Ectodermal cell (in vitro differentiated cells): ENCODE results near the gene CCDC12.
A peak's percentile ranks its signal among the peaks of the same experiment; 100 is the strongest.

Experiments
- H3K27ac ChIP-seq: 2 replicates; pipeline ENCODE4 v1.7.0; 2013; ENCODE audit warnings: mild to moderate bottlenecking, low read depth, low read length; ENCODE audit not compliant: insufficient read depth, poor library complexity, severe bottlenecking
- H3K27me3 ChIP-seq: 2 replicates; pipeline ENCODE4 v1.7.0; 2013; ENCODE audit warnings: mild to moderate bottlenecking, low read length; ENCODE audit not compliant: insufficient read depth, control insufficient read depth, poor library complexity, severe bottlenecking
- H3K36me3 ChIP-seq: one replicate; pipeline ENCODE4 v1.7.0; 2013; ENCODE audit warnings: low read length; ENCODE audit not compliant: control insufficient read depth, insufficient read depth
- H3K4me1 ChIP-seq: one replicate; pipeline ENCODE4 v1.7.0; 2013; ENCODE audit warnings: low read length; ENCODE audit not compliant: control insufficient read depth, insufficient read depth
- H3K4me3 ChIP-seq: 2 replicates; pipeline ENCODE4 v1.7.0; 2013; ENCODE audit warnings: low read depth, low read length, control low read depth; ENCODE audit not compliant: insufficient read depth
- H3K9me3 ChIP-seq: 2 replicates; pipeline ENCODE4 v1.7.0; 2013; ENCODE audit warnings: mild to moderate bottlenecking, low read length, moderate library complexity; ENCODE audit not compliant: control insufficient read depth
- WGBS, 2 experiments: methylation state at CpG; one replicate each; pipeline ENCODE4 v1.1.7; 2013; ENCODE audit warnings: missing lambda C conversion rate in 2 of 2; 5-methylcytosine and 5-hydroxymethylcytosine counted together

Gene CCDC12

GRCh38 chr3:46987743-46988401 is 11.3 kb upstream of the CCDC12 start:
- H3K27ac ChIP-seq: no peak overlapping the region
- H3K4me3 ChIP-seq: no peak overlapping the region
- no peaks in the 10 kb centered on the region for H3K36me3 ChIP-seq
- H3K9me3 ChIP-seq: no peaks in the 10 kb centered on the region
- H3K27me3 ChIP-seq: no peaks in the 10 kb centered on the region
- WGBS, 2 experiments: 73 to 78% methylated on average over 16 of the region's 16 CpGs
- H3K4me1 ChIP-seq: peaks cover 7% of the 10 kb centered on the region

GRCh38 chr3:46987319-46987742 is 10.8 kb upstream of the CCDC12 start:
- Histone ChIP-seq H3K27ac (no peak overlapping the region), H3K4me3 (no peak overlapping the region), H3K4me1 (peaks cover 7% of the 10 kb centered on the region), H3K36me3 (no peaks in the 10 kb centered on the region), H3K27me3 (no peaks in the 10 kb centered on the region), H3K9me3 (no peaks in the 10 kb centered on the region)
- 89 to 91% methylated on average over 9 of the region's 9 CpGs for WGBS, 2 experiments

GRCh38 chr3:46986782-46987310 is 10.3 kb upstream of the CCDC12 start:
- 85 to 92% methylated on average over 3 of the region's 3 CpGs for WGBS, 2 experiments
- Histone ChIP-seq H3K4me1 (peaks cover 7% of the 10 kb centered on the region), H3K27me3 (no peaks in the 10 kb centered on the region), H3K9me3 (no peaks in the 10 kb centered on the region), H3K27ac (no peak overlapping the region), H3K36me3 (no peaks in the 10 kb centered on the region), H3K4me3 (no peak overlapping the region)

- H3K36me3 ChIP-seq: no peaks in the 10 kb centered on the region
- H3K4me1 ChIP-seq: peaks cover 7% of the 10 kb centered on the region
- no peaks in the 10 kb centered on the region for H3K9me3 ChIP-seq
- WGBS, 2 experiments: 93 to 97% methylated on average over 4 of the region's 4 CpGs
- H3K27ac ChIP-seq: no peak overlapping the region
- no peak overlapping the region for H3K4me3 ChIP-seq
- H3K27me3 ChIP-seq: no peaks in the 10 kb centered on the region
These were observed 9.6 kb upstream of the CCDC12 start for GRCh38 chr3:46986055-46986730.

GRCh38 chr3:46985588-46985987 is 9.0 kb upstream of the CCDC12 start:
- no peaks in the 10 kb centered on the region for H3K9me3 ChIP-seq
- H3K27me3 ChIP-seq: peaks cover 2% of the 10 kb centered on the region
- H3K4me3 ChIP-seq: no peak overlapping the region
- no peak overlapping the region for H3K27ac ChIP-seq
- peaks cover 7% of the 10 kb centered on the region for H3K4me1 ChIP-seq
- H3K36me3 ChIP-seq: no peaks in the 10 kb centered on the region
- 91 to 92% methylated on average over 5 of the region's 5 CpGs for WGBS, 2 experiments

- no peaks in the 10 kb centered on the region for H3K36me3 ChIP-seq
- H3K4me3 ChIP-seq: no peak overlapping the region
- 93 to 95% methylated on average over 11 of the region's 11 CpGs for WGBS, 2 experiments
- no peaks in the 10 kb centered on the region for H3K9me3 ChIP-seq
- peaks cover 7% of the 10 kb centered on the region for H3K4me1 ChIP-seq
- H3K27me3 ChIP-seq: peaks cover 8% of the 10 kb centered on the region
- H3K27ac ChIP-seq: no peak overlapping the region
These were observed 8.3 kb upstream of the CCDC12 start for GRCh38 chr3:46984591-46985459.

- Histone ChIP-seq H3K4me1 (peaks cover 12% of the 10 kb centered on the region), H3K4me3 (no peak overlapping the region), H3K9me3 (no peaks in the 10 kb centered on the region), H3K36me3 (no peaks in the 10 kb centered on the region), H3K27ac (no peak overlapping the region), H3K27me3 (peaks cover 8% of the 10 kb centered on the region)
- 83 to 90% methylated on average over 2 of the region's 2 CpGs for WGBS, 2 experiments
These were observed 6.0 kb upstream of the CCDC12 start for GRCh38 chr3:46982546-46982945.

GRCh38 chr3:46981932-46982471 is 5.5 kb upstream of the CCDC12 start:
- no peak overlapping the region for H3K27ac ChIP-seq
- WGBS, 2 experiments: 53 to 55% methylated on average over 5 of the region's 5 CpGs

GRCh38 chr3:46979958-46980497 is 3.5 kb upstream of the CCDC12 start:
- H3K9me3 ChIP-seq: no peaks in the 10 kb centered on the region
- peak overlapping the region; percentile 60 for H3K4me3 ChIP-seq
- H3K4me1 ChIP-seq: peaks cover 6% of the 10 kb centered on the region
- H3K36me3 ChIP-seq: no peaks in the 10 kb centered on the region
- H3K27me3 ChIP-seq: peaks cover 8% of the 10 kb centered on the region
- 5% methylated on average over 40 of the region's 40 CpGs for WGBS, 2 experiments
- H3K27ac ChIP-seq: no peak overlapping the region

More at GRCh38 chr3:46981932-46982471, 5.5 kb upstream of the CCDC12 start:
- H3K9me3 ChIP-seq: no peaks in the 10 kb centered on the region
- peaks cover 8% of the 10 kb centered on the region for H3K27me3 ChIP-seq
- peaks cover 7% of the 10 kb centered on the region for H3K4me1 ChIP-seq
- H3K4me3 ChIP-seq: no peak overlapping the region
- no peaks in the 10 kb centered on the region for H3K36me3 ChIP-seq
